EL (cell line): ENCODE measurements around the gene FHDC1.

Experiments
- DNase-seq: peaks from one replicate; pipeline ENCODE4 v3.0.0-alpha.2; 2016

Gene FHDC1

GRCh38 chr4:152988721-152989553, 52.8 kb downstream of the FHDC1 start:
- no peak for DNase-seq

GRCh38 chr4:152989554-152989970, 53.4 kb downstream of the FHDC1 start:
- DNase-seq: no peak

GRCh38 chr4:152990471-152991131, 54.5 kb downstream of the FHDC1 start:
- DNase-seq: no peak

- DNase-seq: no peak
Observed at GRCh38 chr4:152991398-152991797, 55.3 kb downstream of the FHDC1 start.

- DNase-seq: no peak
Observed at GRCh38 chr4:152992027-152992426, 55.9 kb downstream of the FHDC1 start.

- no peak for DNase-seq
Observed at GRCh38 chr4:152992466-152992865, 56.3 kb downstream of the FHDC1 start.

GRCh38 chr4:152994038-152994437, 57.9 kb downstream of the FHDC1 start:
- DNase-seq: no peak

GRCh38 chr4:152996111-152996571, 60.0 kb downstream of the FHDC1 start:
- no peak for DNase-seq

- DNase-seq: no peak
Observed at GRCh38 chr4:152996672-152997071, 60.5 kb downstream of the FHDC1 start.

GRCh38 chr4:152997288-152997687, 61.2 kb downstream of the FHDC1 start:
- no peak for DNase-seq

- no peak for DNase-seq
Observed at GRCh38 chr4:152997771-152998487, 61.8 kb downstream of the FHDC1 start.

- DNase-seq: no peak
Observed at GRCh38 chr4:152998861-152999260, 62.7 kb downstream of the FHDC1 start.

GRCh38 chr4:152999346-153000075, 63.4 kb downstream of the FHDC1 start:
- no peak for DNase-seq

GRCh38 chr4:153000076-153000420, 63.9 kb downstream of the FHDC1 start:
- no peak for DNase-seq

GRCh38 chr4:153001626-153002025, 65.5 kb downstream of the FHDC1 start:
- DNase-seq: peak; percentile 33

- no peak for DNase-seq
Observed at GRCh38 chr4:153002110-153002509, 66.0 kb downstream of the FHDC1 start.

- DNase-seq: no peak
Observed at GRCh38 chr4:153004081-153004850, 68.1 kb downstream of the FHDC1 start.

- no peak for DNase-seq
Observed at GRCh38 chr4:153005899-153006381, 69.8 kb downstream of the FHDC1 start.

- DNase-seq: no peak
Observed at GRCh38 chr4:153008578-153009199, 72.6 kb downstream of the FHDC1 start.

- DNase-seq: no peak
Observed at GRCh38 chr4:153010146-153010545, 74.0 kb downstream of the FHDC1 start.

GRCh38 chr4:153013202-153013977, 77.3 kb downstream of the FHDC1 start:
- DNase-seq: no peak
